ENCODE measurements around the gene FAM222B. TPM values are rescaled to one million over a fixed set of nuclear protein-coding genes. Genes with fewer than 3 reads are reported as not detected.
A peak's percentile ranks its signal among the peaks of the same experiment; 100 is the strongest.
"Not testable (repeated sequence)": the region's sequence is repeated elsewhere in the genome, so short reads cannot be mapped to it uniquely, and the experiment has no call there.

Gene FAM222B
- polyA plus RNA-seq, 1 donor (not counting 4 experiments of a cell fraction or from before 2014, with no cell fraction given) = 6.5 TPM

GRCh38 chr17:28725166-28725659 is 117.4 kb downstream of the FAM222B start:
- no peak for FAIRE-seq
- dilution Hi-C loops (cut with MboI; ENCODE audit: extremely low pct_ligation_motif_present, low sequenced_read_pairs) = no loop called here
- peaks cover 22 to 41% of the 10 kb centered on the region in 2 experiments for H3K36me3 ChIP-seq (ENCODE audit: control insufficient read depth in 2 of 2, extremely low read depth in 1 of 2, insufficient read depth in 2 of 2, low read length in 2 of 2)
- H3K27ac ChIP-seq (ENCODE audit: control insufficient read depth, insufficient read depth, low read length) = peak overlapping the region; percentile 82
- H3K4me2 ChIP-seq (ENCODE audit: control insufficient read depth, extremely low read depth, insufficient read depth, low read depth, low read length) = peak overlapping the region; percentile 85
- H3K9me3 ChIP-seq (ENCODE audit: control insufficient read depth, low read depth, low read length) = no peaks in the 10 kb centered on the region
- peaks cover 32% of the 10 kb centered on the region for H3K79me2 ChIP-seq (ENCODE audit: control insufficient read depth, insufficient read depth, low read length)
- no peak overlapping the region for H2AFZ ChIP-seq (ENCODE audit: control insufficient read depth, low read length)
- no peaks in the 10 kb centered on the region for H3K27me3 ChIP-seq (ENCODE audit: control insufficient read depth, extremely low read depth, insufficient read depth, low read length)
- peak overlapping the region; percentile 61 to 68 (median 62) for H3K4me3 ChIP-seq (ENCODE audit: control insufficient read depth in 2 of 3, extremely low read depth in 1 of 3, insufficient read depth in 2 of 3, low read depth in 1 of 3, low read length in 3 of 3)
- DNase-seq (ENCODE audit: low read depth, low spot score) = no peak
- H3K4me1 ChIP-seq (ENCODE audit: control insufficient read depth, extremely low read depth, insufficient read depth, low read length) = peaks cover 53% of the 10 kb centered on the region
- H3K9ac ChIP-seq (ENCODE audit: control insufficient read depth, extremely low read depth, insufficient read depth, low read length) = peak overlapping the region; percentile 98
- peaks cover 28% of the 10 kb centered on the region for H4K20me1 ChIP-seq (ENCODE audit: control insufficient read depth, extremely low read depth, insufficient read depth, low read length)
- H3K9me1 ChIP-seq (ENCODE audit: control insufficient read depth, extremely low read depth, insufficient read depth, low read length) = no peaks in the 10 kb centered on the region
- TF ChIP-seq EZH2 (IDR thresholded peaks at IDR 0.05; ENCODE audit: low read length) = no peak
- TF ChIP-seq, protein P1, sequence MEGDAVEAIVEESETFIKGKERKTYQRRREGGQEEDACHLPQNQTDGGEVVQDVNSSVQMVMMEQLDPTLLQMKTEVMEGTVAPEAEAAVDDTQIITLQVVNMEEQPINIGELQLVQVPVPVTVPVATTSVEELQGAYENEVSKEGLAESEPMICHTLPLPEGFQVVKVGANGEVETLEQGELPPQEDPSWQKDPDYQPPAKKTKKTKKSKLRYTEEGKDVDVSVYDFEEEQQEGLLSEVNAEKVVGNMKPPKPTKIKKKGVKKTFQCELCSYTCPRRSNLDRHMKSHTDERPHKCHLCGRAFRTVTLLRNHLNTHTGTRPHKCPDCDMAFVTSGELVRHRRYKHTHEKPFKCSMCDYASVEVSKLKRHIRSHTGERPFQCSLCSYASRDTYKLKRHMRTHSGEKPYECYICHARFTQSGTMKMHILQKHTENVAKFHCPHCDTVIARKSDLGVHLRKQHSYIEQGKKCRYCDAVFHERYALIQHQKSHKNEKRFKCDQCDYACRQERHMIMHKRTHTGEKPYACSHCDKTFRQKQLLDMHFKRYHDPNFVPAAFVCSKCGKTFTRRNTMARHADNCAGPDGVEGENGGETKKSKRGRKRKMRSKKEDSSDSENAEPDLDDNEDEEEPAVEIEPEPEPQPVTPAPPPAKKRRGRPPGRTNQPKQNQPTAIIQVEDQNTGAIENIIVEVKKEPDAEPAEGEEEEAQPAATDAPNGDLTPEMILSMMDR (optimal IDR thresholded peaks at IDR 0.05 in 1 of 3, IDR thresholded peaks at IDR 0.05 in 1 of 3, conservative IDR thresholded peaks at IDR 0.05 in 1 of 3; ENCODE audit: extremely low read depth in 1 of 3, insufficient read depth in 2 of 3, low read length in 3 of 3) = peak in 1 of 3 experiments; percentile 25

GRCh38 chr17:28724500-28725165 is 118.0 kb downstream of the FAM222B start:
- Histone ChIP-seq H3K9me1 (ENCODE audit: control insufficient read depth, extremely low read depth, insufficient read depth, low read length) (no peaks in the 10 kb centered on the region), H4K20me1 (ENCODE audit: control insufficient read depth, extremely low read depth, insufficient read depth, low read length) (peaks cover 28% of the 10 kb centered on the region), H3K9ac (ENCODE audit: control insufficient read depth, extremely low read depth, insufficient read depth, low read length) (peak overlapping the region; percentile 98), H3K27me3 (ENCODE audit: control insufficient read depth, extremely low read depth, insufficient read depth, low read length) (no peaks in the 10 kb centered on the region), H3K27ac (ENCODE audit: control insufficient read depth, insufficient read depth, low read length) (peak overlapping the region; percentile 82), H3K79me2 (ENCODE audit: control insufficient read depth, insufficient read depth, low read length) (peaks cover 37% of the 10 kb centered on the region), H3K4me3 (ENCODE audit: control insufficient read depth in 2 of 3, extremely low read depth in 1 of 3, insufficient read depth in 2 of 3, low read depth in 1 of 3, low read length in 3 of 3) (peak overlapping the region in 1 of 3 experiments; percentile 68), H2AFZ (ENCODE audit: control insufficient read depth, low read length) (no peak overlapping the region), H3K4me1 (ENCODE audit: control insufficient read depth, extremely low read depth, insufficient read depth, low read length) (peaks cover 53% of the 10 kb centered on the region), H3K36me3 (ENCODE audit: control insufficient read depth in 2 of 2, extremely low read depth in 1 of 2, insufficient read depth in 2 of 2, low read length in 2 of 2) (peaks cover 22 to 41% of the 10 kb centered on the region in 2 experiments), H3K4me2 (ENCODE audit: control insufficient read depth, extremely low read depth, insufficient read depth, low read depth, low read length) (peak overlapping the region; percentile 85), H3K9me3 (ENCODE audit: control insufficient read depth, low read depth, low read length) (no peaks in the 10 kb centered on the region)
- dilution Hi-C loops (cut with MboI; ENCODE audit: extremely low pct_ligation_motif_present, low sequenced_read_pairs) = no loop called here
- FAIRE-seq (no peak), DNase-seq (ENCODE audit: low read depth, low spot score) (no peak)
- TF ChIP-seq, protein P1 (optimal IDR thresholded peaks at IDR 0.05 in 1 of 3, IDR thresholded peaks at IDR 0.05 in 1 of 3, conservative IDR thresholded peaks at IDR 0.05 in 1 of 3; ENCODE audit: extremely low read depth in 1 of 3, insufficient read depth in 2 of 3, low read length in 3 of 3) = no peak
- TF ChIP-seq EZH2 (IDR thresholded peaks at IDR 0.05; ENCODE audit: low read length) = no peak

DNA sequence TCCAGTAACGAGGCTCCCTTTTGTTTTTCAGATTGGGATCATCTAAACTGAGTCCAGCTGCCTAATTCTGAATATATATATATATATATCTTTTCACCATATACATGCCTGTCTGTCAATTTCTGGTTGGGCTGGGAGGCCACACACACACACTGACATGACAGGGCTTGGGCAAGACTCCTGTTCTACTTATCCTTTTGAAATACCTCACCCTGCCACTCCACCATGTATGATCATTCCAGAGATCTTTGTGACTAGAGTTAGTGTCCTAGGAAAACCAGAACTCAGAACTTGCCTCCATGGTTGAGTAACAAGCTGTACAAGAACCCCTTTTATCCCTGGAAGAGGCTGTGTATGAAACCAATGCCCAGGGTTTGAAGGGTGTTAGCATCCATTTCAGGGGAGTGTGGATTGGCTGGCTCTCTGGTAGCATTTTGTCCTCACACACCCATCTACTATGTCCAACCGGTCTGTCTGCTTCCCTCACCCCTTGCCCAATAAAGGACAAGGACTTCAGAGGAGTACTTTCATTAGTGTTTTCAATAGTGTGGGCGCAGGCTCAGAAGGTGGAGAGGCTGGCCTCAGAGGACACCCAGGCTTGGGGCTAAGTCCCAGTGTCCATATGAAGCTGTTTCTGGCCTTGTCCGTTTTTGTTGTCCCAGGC is 118.6 kb downstream of the FAM222B start:
- H3K27me3 ChIP-seq (ENCODE audit: control insufficient read depth, extremely low read depth, insufficient read depth, low read length); FAIRE-seq; DNase-seq (ENCODE audit: low read depth, low spot score); H3K9me1 ChIP-seq (ENCODE audit: control insufficient read depth, extremely low read depth, insufficient read depth, low read length); H3K4me3 ChIP-seq (ENCODE audit: control insufficient read depth in 2 of 3, extremely low read depth in 1 of 3, insufficient read depth in 2 of 3, low read depth in 1 of 3, low read length in 3 of 3); dilution Hi-C loops (cut with MboI; ENCODE audit: extremely low pct_ligation_motif_present, low sequenced_read_pairs); H3K27ac ChIP-seq (ENCODE audit: control insufficient read depth, insufficient read depth, low read length); H3K9me3 ChIP-seq (ENCODE audit: control insufficient read depth, low read depth, low read length); H3K9ac ChIP-seq (ENCODE audit: control insufficient read depth, extremely low read depth, insufficient read depth, low read length); H2AFZ ChIP-seq (ENCODE audit: control insufficient read depth, low read length): not testable (repeated sequence)
- H3K79me2 ChIP-seq (ENCODE audit: control insufficient read depth, insufficient read depth, low read length) = peaks cover 37% of the 10 kb centered on the region
- H3K36me3 ChIP-seq (ENCODE audit: control insufficient read depth in 2 of 2, extremely low read depth in 1 of 2, insufficient read depth in 2 of 2, low read length in 2 of 2) = peaks cover 22 to 41% of the 10 kb centered on the region in 2 experiments
- peaks cover 28% of the 10 kb centered on the region for H4K20me1 ChIP-seq (ENCODE audit: control insufficient read depth, extremely low read depth, insufficient read depth, low read length)
- peaks cover 52% of the 10 kb centered on the region for H3K4me1 ChIP-seq (ENCODE audit: control insufficient read depth, extremely low read depth, insufficient read depth, low read length)
- peak overlapping the region; percentile 0 for H3K4me2 ChIP-seq (ENCODE audit: control insufficient read depth, extremely low read depth, insufficient read depth, low read depth, low read length)
